IMR-90 (cell line): ENCODE results near the gene DKK3. TPM values are rescaled to one million over a fixed set of nuclear protein-coding genes. Genes with fewer than 3 reads are reported as not detected.

Experiments
- ATAC-seq: fragments of 200-7000 bp; cut with Tn5 transposase; 2 replicates; pipeline ENCODE4 v1.9.1; 2020; ENCODE audit warnings: low read depth, mild to moderate bottlenecking, moderate library complexity
- BruUV-seq: library from RNA; stranded (reverse); fragments of 400-500 nt; replicated peaks from 2 replicates; lab custom pipeline; 2021; lab: Mats Ljungman, UMichigan
- CTCF ChIA-PET: fragments of 300-600 bp; formaldehyde crosslinking; extraction: SDS; loops from one replicate; lab custom pipeline; 2021; ENCODE audit warnings: antibody characterized with exemption; lab: Yijun Ruan, JAX
- POLR2A ChIA-PET: fragments of 300-600 bp; sonication (Branson Sonifier 250); formaldehyde crosslinking; loops from one replicate; lab custom pipeline; 2022; ENCODE audit warnings: antibody characterized with exemption; ENCODE audit not compliant: unreplicated experiment; lab: Charles Lee
- DNase-seq: peaks from one replicate; pipeline ENCODE4 v3.0.0; 2013
- H2AFZ ChIP-seq: replicated peaks from 2 replicates; pipeline ENCODE3; 2013; ENCODE audit warnings: low read length, mild to moderate bottlenecking; ENCODE audit not compliant: poor library complexity
- H2AK5ac ChIP-seq: 2 replicates; pipeline ENCODE4 v1.6.1; 2013; ENCODE audit warnings: low read depth, low read length, inconsistent platforms
- H2AK9ac ChIP-seq: replicated peaks from 2 replicates; pipeline ENCODE3; 2013; ENCODE audit warnings: mild to moderate bottlenecking, low read depth, low read length, moderate library complexity; ENCODE audit not compliant: poor library complexity
- H2BK120ac ChIP-seq: 2 replicates; pipeline ENCODE4 v1.6.1; 2013; ENCODE audit warnings: low read depth, low read length, inconsistent platforms
- H2BK15ac ChIP-seq: 3 replicates; pipeline ENCODE4 v1.6.1; 2013; ENCODE audit warnings: low read depth, low read length, inconsistent platforms
- H2BK20ac ChIP-seq: 2 replicates; pipeline ENCODE4 v1.6.1; 2013; ENCODE audit warnings: low read depth, mild to moderate bottlenecking, inconsistent platforms, low read length, moderate library complexity
- H2BK5ac ChIP-seq: 2 replicates; pipeline ENCODE4 v1.6.1; 2013; ENCODE audit warnings: mild to moderate bottlenecking, low read depth, low read length, inconsistent platforms; ENCODE audit not compliant: poor library complexity, severe bottlenecking
- H3K14ac ChIP-seq: replicated peaks from 2 replicates; pipeline ENCODE4 v1.6.1; 2013; ENCODE audit warnings: low read depth, low read length, inconsistent platforms
- H3K18ac ChIP-seq: 2 replicates; pipeline ENCODE4 v1.6.1; 2013; ENCODE audit warnings: low read depth, low read length, control low read depth
- H3K23ac ChIP-seq: 2 replicates; pipeline ENCODE4 v1.6.1; 2013; ENCODE audit warnings: low read depth, low read length, inconsistent platforms
- H3K27ac ChIP-seq: 2 replicates; pipeline ENCODE4 v1.5.1; 2013; ENCODE audit warnings: mild to moderate bottlenecking, control low read depth, low read length; ENCODE audit not compliant: insufficient read depth
- H3K27me3 ChIP-seq: 2 replicates; pipeline ENCODE4 v1.6.1; 2013; ENCODE audit warnings: low read length; ENCODE audit not compliant: control insufficient read depth, insufficient read depth
- H3K36me3 ChIP-seq: 2 replicates; pipeline ENCODE4 v1.6.1; 2013; ENCODE audit warnings: low read length, mixed read lengths; ENCODE audit not compliant: control insufficient read depth, insufficient read depth
- H3K4ac ChIP-seq: 2 replicates; pipeline ENCODE4 v1.6.1; 2013; ENCODE audit warnings: low read depth, low read length, inconsistent platforms
- H3K4me1 ChIP-seq: 2 replicates; pipeline ENCODE4 v1.6.1; 2013; ENCODE audit warnings: low read length, mixed read lengths; ENCODE audit not compliant: control insufficient read depth, insufficient read depth
- H3K4me2 ChIP-seq: 2 replicates; pipeline ENCODE4 v1.6.1; 2013; ENCODE audit warnings: low read depth, mild to moderate bottlenecking, control low read depth, low read length, moderate library complexity
- H3K4me3 ChIP-seq: 2 replicates; pipeline ENCODE4 v1.5.1; 2013; ENCODE audit warnings: low read depth, mild to moderate bottlenecking, control low read depth, low read length, moderate library complexity; ENCODE audit not compliant: insufficient read depth
- H3K56ac ChIP-seq: 2 replicates; pipeline ENCODE4 v1.6.1; 2013; ENCODE audit warnings: low read length, inconsistent platforms; ENCODE audit not compliant: insufficient read depth; ENCODE audit errors: extremely low read depth
- H3K79me1 ChIP-seq, 2 experiments: 2 replicates each; pipeline ENCODE4 v1.6.1; 2013; ENCODE audit warnings: low read length in 2 of 2, inconsistent platforms in 1 of 2, low read depth in 1 of 2
- H3K9ac ChIP-seq: 2 replicates; pipeline ENCODE4 v1.6.1; 2013; ENCODE audit warnings: low read depth, low read length, control low read depth
- H3K9me1 ChIP-seq: 2 replicates; pipeline ENCODE4 v1.6.1; 2013; ENCODE audit warnings: low read length, inconsistent platforms; ENCODE audit not compliant: insufficient read depth
- H3K9me3 ChIP-seq: 2 replicates; pipeline ENCODE4 v1.6.1; 2013; ENCODE audit warnings: low read length; ENCODE audit not compliant: control insufficient read depth, insufficient read depth
- H4K20me1 ChIP-seq: 2 replicates; pipeline ENCODE4 v1.6.1; 2013; ENCODE audit warnings: low read length, inconsistent platforms; ENCODE audit not compliant: insufficient read depth
- H4K5ac ChIP-seq: 2 replicates; pipeline ENCODE4 v1.6.1; 2013; ENCODE audit warnings: mild to moderate bottlenecking, low read depth, low read length, control low read depth
- H4K8ac ChIP-seq, 2 experiments: 2 replicates each; pipeline ENCODE4 v1.6.1; 2013; ENCODE audit warnings: low read depth in 2 of 2, low read length in 2 of 2, control low read depth in 1 of 2, inconsistent platforms in 1 of 2
- H4K91ac ChIP-seq: 2 replicates; pipeline ENCODE4 v1.6.1; 2013; ENCODE audit warnings: low read depth, low read length, inconsistent platforms; ENCODE audit not compliant: insufficient read depth
- MAFK ChIP-seq: IDR thresholded peaks from 2 replicates; pipeline ENCODE4 v1.6.1; 2012; ENCODE audit warnings: low read depth, low read length, improper control_type of control experiment
- MAZ ChIP-seq: IDR thresholded peaks from 2 replicates; pipeline ENCODE4 v1.6.1; 2012; ENCODE audit warnings: low read depth, mild to moderate bottlenecking, low read length, improper control_type of control experiment, moderate library complexity, borderline replicate concordance
- MXI1 ChIP-seq: IDR thresholded peaks from 2 replicates; pipeline ENCODE4 v1.6.1; 2012; ENCODE audit warnings: low read depth, mild to moderate bottlenecking, low read length, moderate library complexity, borderline replicate concordance
- NFE2L2 ChIP-seq: fragments of 150-350 bp; IDR thresholded peaks from 2 replicates; pipeline ENCODE4 v1.6.1; 2016; ENCODE audit warnings: low read depth, mild to moderate bottlenecking, low read length
- POLR2A ChIP-seq: IDR thresholded peaks from 2 replicates; pipeline ENCODE4 v1.6.1; 2012; ENCODE audit warnings: mild to moderate bottlenecking, low read depth, low read length
- RAD21 ChIP-seq: IDR thresholded peaks from 2 replicates; pipeline ENCODE4 v1.6.1; 2012; ENCODE audit warnings: low read length, improper control_type of control experiment
- RCOR1 ChIP-seq: IDR thresholded peaks from 2 replicates; pipeline ENCODE4 v1.6.1; 2012; ENCODE audit warnings: mild to moderate bottlenecking, low read length, improper control_type of control experiment; ENCODE audit not compliant: insufficient replicate concordance
- RFX5 ChIP-seq: IDR thresholded peaks from 2 replicates; pipeline ENCODE4 v1.8.0; 2012; ENCODE audit warnings: low read depth, mild to moderate bottlenecking, low read length, moderate library complexity
- SMC3 ChIP-seq: fragments of 150-350 bp; IDR thresholded peaks from 2 replicates; pipeline ENCODE4 v1.6.1; 2016; ENCODE audit warnings: low read depth, mild to moderate bottlenecking, antibody characterized with exemption, low read length, moderate library complexity
- WGBS, 2 experiments: methylation state at CpG; one replicate each; pipeline versions ENCODE4 v1.1.5 to v1.1.7; 2013; ENCODE audit warnings: missing lambda C conversion rate in 2 of 2; ENCODE audit not compliant: insufficient read length in 1 of 2; ENCODE audit errors: extremely low coverage in 2 of 2; 5-methylcytosine and 5-hydroxymethylcytosine counted together
- dilution Hi-C: fragments of 300-500 bp; cut with HindIII; formaldehyde crosslinking; loops from one replicate; pipeline ENCODE4 v1.14.3; 2018; ENCODE audit warnings: low sequenced_read_pairs; ENCODE audit not compliant: unreplicated experiment
- in situ Hi-C: fragments of 300-500 bp; cut with MboI; formaldehyde crosslinking; loops from 3 replicates; pipeline ENCODE4 v1.14.3; 2019; ENCODE audit warnings: low sequenced_read_pairs, inconsistent platforms, mixed read lengths
- intact Hi-C: fragments of 100-400 bp; cut with micrococcal nuclease; formaldehyde crosslinking; loops from 2 replicates; pipeline ENCODE4 v1.10.0; 2022
- polyA plus RNA-seq, 3 experiments: library from polyadenylated mRNA; depleted of rRNA; stranded (reverse); fragments of >200 nt; gene quantifications; 2 replicates each; pipeline ENCODE4 v1.2.3, GENCODE V29; 2012; ENCODE audit warnings: low replicate concordance in 1 of 3
- total RNA-seq: library from RNA; depleted of rRNA; stranded (reverse); fragments of >200 nt; gene quantifications from 2 replicates; pipeline ENCODE4 v1.2.3, GENCODE V29; 2012
- TF ChIP-seq, protein P1 (sequence below): fragments of 150-350 bp; IDR thresholded peaks from 2 replicates; pipeline ENCODE4 v1.6.1; 2016; ENCODE audit warnings: low read depth, mild to moderate bottlenecking, low read length, moderate library complexity, borderline replicate concordance
- TF ChIP-seq, protein P2 (sequence below): conservative IDR thresholded peaks from 2 replicates; pipeline ENCODE4 v1.5.1; 2012; ENCODE audit warnings: mild to moderate bottlenecking, low read depth, low read length, improper control_type of control experiment

Gene DKK3
- total and polyA plus RNA-seq, 2 of the 4 experiments (the other 2 are of a cell fraction), result 453 to 964 TPM

DNA sequence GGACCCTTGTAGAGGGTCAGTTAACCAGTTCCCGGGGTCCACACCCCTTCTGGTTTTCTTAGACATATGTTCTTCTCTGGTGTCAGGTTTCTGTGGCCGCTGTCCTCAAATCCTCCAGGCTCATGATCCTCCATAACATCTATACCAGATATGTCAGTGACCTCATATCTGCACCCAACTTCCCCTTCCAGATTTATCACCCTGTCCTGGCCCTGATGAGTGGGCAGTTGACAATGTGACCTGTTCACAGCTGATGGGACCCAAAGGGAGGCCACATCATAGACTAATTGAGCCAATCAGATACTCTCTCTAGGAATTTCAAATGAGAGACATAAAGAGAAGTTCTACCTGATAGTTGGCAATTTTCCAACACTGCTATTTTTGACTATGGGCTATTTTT is 5.1 kb downstream of the DKK3 start:
- BruUV-seq, result no TSS peak
- peaks cover 29 to 80% of the 10 kb centered on the region in 2 experiments for H3K79me1 ChIP-seq
- H4K20me1 ChIP-seq, result peaks cover 42% of the 10 kb centered on the region
- peak overlapping the region; percentile 90 for H2AK5ac ChIP-seq
- no peak overlapping the region for H2BK20ac ChIP-seq
- no peak for DNase-seq
- peak overlapping the region; percentile 37; the same call in 1 of the 2 replicates for H4K5ac ChIP-seq
- WGBS, 2 experiments, result 100% methylated on average over 1 of the region's 2 CpGs; no CpG with 5 or more reads in 1 of the 2 experiments
- peak overlapping the region; percentile 65 for H3K14ac ChIP-seq
- in situ Hi-C loops, result no loop called here
- H3K18ac ChIP-seq, result peak overlapping the region; percentile 30; the same call in 1 of the 2 replicates
- H2BK5ac ChIP-seq, result no peak overlapping the region
- no peak overlapping the region for H3K4me2 ChIP-seq
- no peak overlapping the region for H2AFZ ChIP-seq
- no peak overlapping the region for H2AK9ac ChIP-seq
- H3K9ac ChIP-seq, result no peak overlapping the region
- intact Hi-C loops, result no loop called here
- dilution Hi-C loops, result no loop called here
- no peak overlapping the region for H3K23ac ChIP-seq
- H3K9me3 ChIP-seq, result no peaks in the 10 kb centered on the region
- no peak overlapping the region for H4K91ac ChIP-seq
- peak overlapping the region in 1 of 2 experiments; percentile 30; a peak in 1 of 4 replicates for H4K8ac ChIP-seq
- no peak overlapping the region for H2BK120ac ChIP-seq
- H3K4me3 ChIP-seq, result no peak overlapping the region
- peaks cover 33% of the 10 kb centered on the region for H3K4me1 ChIP-seq
- H3K4ac ChIP-seq, result peak overlapping the region; percentile 26; the same call in 1 of the 2 replicates
- CTCF ChIA-PET, result no interaction called here
- no peak for TF ChIP-seq POLR2A
- no peak for TF ChIP-seq NFE2L2
- TF ChIP-seq MAZ, result no peak
- TF ChIP-seq RAD21, result no peak
- no peak for TF ChIP-seq RFX5
- TF ChIP-seq MXI1, result no peak
- no peak for TF ChIP-seq MAFK
- TF ChIP-seq RCOR1, result no peak
- TF ChIP-seq, protein P1, sequence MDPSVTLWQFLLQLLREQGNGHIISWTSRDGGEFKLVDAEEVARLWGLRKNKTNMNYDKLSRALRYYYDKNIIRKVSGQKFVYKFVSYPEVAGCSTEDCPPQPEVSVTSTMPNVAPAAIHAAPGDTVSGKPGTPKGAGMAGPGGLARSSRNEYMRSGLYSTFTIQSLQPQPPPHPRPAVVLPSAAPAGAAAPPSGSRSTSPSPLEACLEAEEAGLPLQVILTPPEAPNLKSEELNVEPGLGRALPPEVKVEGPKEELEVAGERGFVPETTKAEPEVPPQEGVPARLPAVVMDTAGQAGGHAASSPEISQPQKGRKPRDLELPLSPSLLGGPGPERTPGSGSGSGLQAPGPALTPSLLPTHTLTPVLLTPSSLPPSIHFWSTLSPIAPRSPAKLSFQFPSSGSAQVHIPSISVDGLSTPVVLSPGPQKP, result no peak
- no peak for TF ChIP-seq SMC3
- TF ChIP-seq, protein P2, sequence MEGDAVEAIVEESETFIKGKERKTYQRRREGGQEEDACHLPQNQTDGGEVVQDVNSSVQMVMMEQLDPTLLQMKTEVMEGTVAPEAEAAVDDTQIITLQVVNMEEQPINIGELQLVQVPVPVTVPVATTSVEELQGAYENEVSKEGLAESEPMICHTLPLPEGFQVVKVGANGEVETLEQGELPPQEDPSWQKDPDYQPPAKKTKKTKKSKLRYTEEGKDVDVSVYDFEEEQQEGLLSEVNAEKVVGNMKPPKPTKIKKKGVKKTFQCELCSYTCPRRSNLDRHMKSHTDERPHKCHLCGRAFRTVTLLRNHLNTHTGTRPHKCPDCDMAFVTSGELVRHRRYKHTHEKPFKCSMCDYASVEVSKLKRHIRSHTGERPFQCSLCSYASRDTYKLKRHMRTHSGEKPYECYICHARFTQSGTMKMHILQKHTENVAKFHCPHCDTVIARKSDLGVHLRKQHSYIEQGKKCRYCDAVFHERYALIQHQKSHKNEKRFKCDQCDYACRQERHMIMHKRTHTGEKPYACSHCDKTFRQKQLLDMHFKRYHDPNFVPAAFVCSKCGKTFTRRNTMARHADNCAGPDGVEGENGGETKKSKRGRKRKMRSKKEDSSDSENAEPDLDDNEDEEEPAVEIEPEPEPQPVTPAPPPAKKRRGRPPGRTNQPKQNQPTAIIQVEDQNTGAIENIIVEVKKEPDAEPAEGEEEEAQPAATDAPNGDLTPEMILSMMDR, result no peak
- H3K56ac ChIP-seq, result no peak overlapping the region
- H3K27me3 ChIP-seq, result no peaks in the 10 kb centered on the region
- ATAC-seq, result no peak
- H3K27ac ChIP-seq, result no peak overlapping the region; the same call in 1 of the 2 replicates
- peaks cover 33% of the 10 kb centered on the region for H3K36me3 ChIP-seq
- H2BK15ac ChIP-seq, result 0 out of 3 replicates have a peak overlapping the region, but pooled peaks have one; percentile 25
- peaks cover 37% of the 10 kb centered on the region for H3K9me1 ChIP-seq
- POLR2A ChIA-PET, result no interaction called here
